Effector CD8-positive, alpha-beta T cell (primary cell): ENCODE data around the gene HCFC1.

Experiments
- DNase-seq: peaks from one replicate; lab custom pipeline; 2025; lab: John Stamatoyannopoulos, UW

Gene HCFC1

GRCh38 chrX:153938226-153938786 is 33.3 kb downstream of the HCFC1 start:
- DNase-seq: no peak

GRCh38 chrX:153937056-153937455 is 34.6 kb downstream of the HCFC1 start:
- DNase-seq: no peak

- DNase-seq: no peak
These were observed 36.2 kb downstream of the HCFC1 start for GRCh38 chrX:153935326-153935851.

- peak; percentile 20 for DNase-seq
These were observed 36.8 kb downstream of the HCFC1 start, which contains the start of gene NAA10 for GRCh38 chrX:153934762-153935325. TSS of gene NAA10 (minus strand) at chrX:153935037. CDS start at chrX:153934904, 133 bp downstream.

GRCh38 chrX:153934148-153934761 is 37.4 kb downstream of the HCFC1 start:
- DNase-seq: no peak

GRCh38 chrX:153933748-153934147 is 37.9 kb downstream of the HCFC1 start:
- no peak for DNase-seq

GRCh38 chrX:153932220-153932915 is 39.2 kb downstream of the HCFC1 start:
- DNase-seq: no peak

- DNase-seq: no peak
These were observed 39.9 kb downstream of the HCFC1 start for GRCh38 chrX:153931748-153932147.

- DNase-seq: no peak
These were observed 40.5 kb downstream of the HCFC1 start for GRCh38 chrX:153931151-153931550.

GRCh38 chrX:153930011-153930910 is 41.4 kb downstream of the HCFC1 start:
- DNase-seq: no peak

GRCh38 chrX:153929576-153929975 is 42.0 kb downstream of the HCFC1 start:
- DNase-seq: no peak

- no peak for DNase-seq
These were observed 42.8 kb downstream of the HCFC1 start for GRCh38 chrX:153928846-153929245.

- peak; percentile 85 for DNase-seq
These were observed 43.5 kb downstream of the HCFC1 start for GRCh38 chrX:153927922-153928760.

GRCh38 chrX:153927672-153927921 is 44.0 kb downstream of the HCFC1 start:
- no peak for DNase-seq

- peak; percentile 63 for DNase-seq
These were observed 44.6 kb downstream of the HCFC1 start for GRCh38 chrX:153926858-153927671.

- DNase-seq: no peak
These were observed 45.1 kb downstream of the HCFC1 start for GRCh38 chrX:153926552-153926857.

- DNase-seq: peak; percentile 28
These were observed 45.7 kb downstream of the HCFC1 start, which contains the start of gene ARHGAP4 for GRCh38 chrX:153925739-153926551. TSS of gene ARHGAP4 (minus strand) at chrX:153926264. CDS start at chrX:153926202, 62 bp downstream.

- DNase-seq: no peak
These were observed 46.3 kb downstream of the HCFC1 start for GRCh38 chrX:153925387-153925738.

GRCh38 chrX:153924149-153924861 is 47.3 kb downstream of the HCFC1 start:
- peak; percentile 32 for DNase-seq
